ENCODE measurements around the gene RNF157. TPM values are rescaled to one million over a fixed set of nuclear protein-coding genes. Genes with fewer than 3 reads are reported as not detected.

Gene RNF157
- total and polyA plus RNA-seq, 2 of the 13 experiments (the other 11 are each of a cell fraction or from before 2014, with no cell fraction given) = 0.44 to 1.5 TPM

DNA sequence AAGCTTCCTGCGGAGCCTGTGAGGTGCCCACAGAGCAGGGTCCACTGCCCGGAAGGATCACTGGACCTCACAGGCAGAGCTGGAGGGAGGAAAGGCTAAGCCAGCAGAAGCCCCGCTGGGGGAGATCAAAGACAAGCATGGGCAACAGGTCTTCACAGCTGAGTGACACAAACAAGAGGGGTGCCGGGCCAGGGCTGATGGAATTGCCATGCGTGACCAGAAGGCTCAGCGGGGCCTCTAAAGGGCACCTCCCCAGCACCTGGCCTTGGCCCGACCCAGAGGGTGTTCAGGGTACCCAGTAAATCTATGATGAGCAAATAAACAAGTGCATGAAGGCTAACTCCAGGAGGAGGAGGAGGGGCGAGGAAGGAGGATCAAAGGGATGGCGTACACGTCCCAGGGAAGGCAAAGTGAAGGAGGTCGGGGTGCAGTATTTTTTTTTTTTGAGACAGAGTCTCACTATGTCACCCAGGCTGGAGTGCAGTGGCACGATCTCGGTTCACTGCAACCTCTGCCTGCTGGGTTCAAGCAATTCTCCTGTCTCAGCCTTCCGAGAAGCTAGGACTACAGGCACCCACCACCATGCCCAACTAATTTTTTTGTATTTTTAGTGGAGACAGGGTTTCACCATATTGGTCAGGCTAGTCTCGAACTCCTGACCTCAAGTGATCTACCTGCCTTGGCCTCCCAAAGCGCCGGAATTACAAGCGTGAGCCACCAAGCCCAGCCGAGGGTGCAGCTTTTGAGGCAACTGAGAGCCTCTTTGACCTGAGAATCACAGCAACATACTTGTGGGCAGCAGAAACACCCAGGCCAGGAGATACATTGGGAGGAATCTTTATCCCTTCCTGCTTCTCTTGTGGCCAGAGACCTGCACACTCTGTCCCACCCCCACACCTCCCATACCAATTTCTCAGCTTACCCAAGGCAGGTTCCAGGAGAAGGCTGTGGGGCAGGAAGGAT is 120.6 kb downstream of the RNF157 start (continued):
- peak; percentile 42; the same call in 1 of the 2 replicates for TF ChIP-seq KAT8 (CRISPR knock-in tag; IDR thresholded peaks at IDR 0.05)
- TF ChIP-seq POGZ (CRISPR knock-in tag; IDR thresholded peaks at IDR 0.05) = no peak
- TF ChIP-seq, protein P1, sequence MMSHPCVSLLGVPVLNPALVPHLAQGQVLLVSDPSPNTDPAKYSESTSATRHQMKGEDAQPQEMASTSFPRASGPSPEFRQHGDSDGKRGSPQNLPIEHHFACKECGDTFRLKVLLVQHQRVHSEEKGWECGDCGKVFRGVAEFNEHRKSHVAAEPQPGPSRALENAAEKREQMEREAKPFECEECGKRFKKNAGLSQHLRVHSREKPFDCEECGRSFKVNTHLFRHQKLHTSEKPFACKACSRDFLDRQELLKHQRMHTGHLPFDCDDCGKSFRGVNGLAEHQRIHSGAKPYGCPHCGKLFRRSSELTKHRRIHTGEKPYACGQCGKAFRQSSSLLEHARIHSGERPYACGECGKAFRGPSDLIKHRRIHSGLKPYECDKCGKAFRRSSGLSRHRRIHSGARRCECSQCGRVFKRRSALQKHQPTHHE (CRISPR knock-in tag; IDR thresholded peaks at IDR 0.05; ENCODE audit: borderline replicate concordance) = no peak
- TF ChIP-seq, protein P2, sequence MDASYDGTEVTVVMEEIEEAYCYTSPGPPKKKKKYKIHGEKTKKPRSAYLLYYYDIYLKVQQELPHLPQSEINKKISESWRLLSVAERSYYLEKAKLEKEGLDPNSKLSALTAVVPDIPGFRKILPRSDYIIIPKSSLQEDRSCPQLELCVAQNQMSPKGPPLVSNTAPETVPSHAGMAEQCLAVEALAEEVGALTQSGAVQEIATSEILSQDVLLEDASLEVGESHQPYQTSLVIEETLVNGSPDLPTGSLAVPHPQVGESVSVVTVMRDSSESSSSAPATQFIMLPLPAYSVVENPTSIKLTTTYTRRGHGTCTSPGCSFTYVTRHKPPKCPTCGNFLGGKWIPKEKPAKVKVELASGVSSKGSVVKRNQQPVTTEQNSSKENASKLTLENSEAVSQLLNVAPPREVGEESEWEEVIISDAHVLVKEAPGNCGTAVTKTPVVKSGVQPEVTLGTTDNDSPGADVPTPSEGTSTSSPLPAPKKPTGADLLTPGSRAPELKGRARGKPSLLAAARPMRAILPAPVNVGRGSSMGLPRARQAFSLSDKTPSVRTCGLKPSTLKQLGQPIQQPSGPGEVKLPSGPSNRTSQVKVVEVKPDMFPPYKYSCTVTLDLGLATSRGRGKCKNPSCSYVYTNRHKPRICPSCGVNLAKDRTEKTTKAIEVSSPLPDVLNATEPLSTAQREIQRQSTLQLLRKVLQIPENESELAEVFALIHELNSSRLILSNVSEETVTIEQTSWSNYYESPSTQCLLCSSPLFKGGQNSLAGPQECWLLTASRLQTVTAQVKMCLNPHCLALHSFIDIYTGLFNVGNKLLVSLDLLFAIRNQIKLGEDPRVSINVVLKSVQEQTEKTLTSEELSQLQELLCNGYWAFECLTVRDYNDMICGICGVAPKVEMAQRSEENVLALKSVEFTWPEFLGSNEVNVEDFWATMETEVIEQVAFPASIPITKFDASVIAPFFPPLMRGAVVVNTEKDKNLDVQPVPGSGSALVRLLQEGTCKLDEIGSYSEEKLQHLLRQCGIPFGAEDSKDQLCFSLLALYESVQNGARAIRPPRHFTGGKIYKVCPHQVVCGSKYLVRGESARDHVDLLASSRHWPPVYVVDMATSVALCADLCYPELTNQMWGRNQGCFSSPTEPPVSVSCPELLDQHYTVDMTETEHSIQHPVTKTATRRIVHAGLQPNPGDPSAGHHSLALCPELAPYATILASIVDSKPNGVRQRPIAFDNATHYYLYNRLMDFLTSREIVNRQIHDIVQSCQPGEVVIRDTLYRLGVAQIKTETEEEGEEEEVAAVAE (CRISPR knock-in tag; IDR thresholded peaks at IDR 0.05; ENCODE audit: borderline replicate concordance) = no peak
- TF ChIP-seq AHR (CRISPR knock-in tag; IDR thresholded peaks at IDR 0.05) = no peak; the same call in 1 of the 2 replicates
- TF ChIP-seq, protein P3, sequence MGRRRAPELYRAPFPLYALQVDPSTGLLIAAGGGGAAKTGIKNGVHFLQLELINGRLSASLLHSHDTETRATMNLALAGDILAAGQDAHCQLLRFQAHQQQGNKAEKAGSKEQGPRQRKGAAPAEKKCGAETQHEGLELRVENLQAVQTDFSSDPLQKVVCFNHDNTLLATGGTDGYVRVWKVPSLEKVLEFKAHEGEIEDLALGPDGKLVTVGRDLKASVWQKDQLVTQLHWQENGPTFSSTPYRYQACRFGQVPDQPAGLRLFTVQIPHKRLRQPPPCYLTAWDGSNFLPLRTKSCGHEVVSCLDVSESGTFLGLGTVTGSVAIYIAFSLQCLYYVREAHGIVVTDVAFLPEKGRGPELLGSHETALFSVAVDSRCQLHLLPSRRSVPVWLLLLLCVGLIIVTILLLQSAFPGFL (CRISPR knock-in tag; IDR thresholded peaks at IDR 0.05) = no peak
- TF ChIP-seq, protein P4, sequence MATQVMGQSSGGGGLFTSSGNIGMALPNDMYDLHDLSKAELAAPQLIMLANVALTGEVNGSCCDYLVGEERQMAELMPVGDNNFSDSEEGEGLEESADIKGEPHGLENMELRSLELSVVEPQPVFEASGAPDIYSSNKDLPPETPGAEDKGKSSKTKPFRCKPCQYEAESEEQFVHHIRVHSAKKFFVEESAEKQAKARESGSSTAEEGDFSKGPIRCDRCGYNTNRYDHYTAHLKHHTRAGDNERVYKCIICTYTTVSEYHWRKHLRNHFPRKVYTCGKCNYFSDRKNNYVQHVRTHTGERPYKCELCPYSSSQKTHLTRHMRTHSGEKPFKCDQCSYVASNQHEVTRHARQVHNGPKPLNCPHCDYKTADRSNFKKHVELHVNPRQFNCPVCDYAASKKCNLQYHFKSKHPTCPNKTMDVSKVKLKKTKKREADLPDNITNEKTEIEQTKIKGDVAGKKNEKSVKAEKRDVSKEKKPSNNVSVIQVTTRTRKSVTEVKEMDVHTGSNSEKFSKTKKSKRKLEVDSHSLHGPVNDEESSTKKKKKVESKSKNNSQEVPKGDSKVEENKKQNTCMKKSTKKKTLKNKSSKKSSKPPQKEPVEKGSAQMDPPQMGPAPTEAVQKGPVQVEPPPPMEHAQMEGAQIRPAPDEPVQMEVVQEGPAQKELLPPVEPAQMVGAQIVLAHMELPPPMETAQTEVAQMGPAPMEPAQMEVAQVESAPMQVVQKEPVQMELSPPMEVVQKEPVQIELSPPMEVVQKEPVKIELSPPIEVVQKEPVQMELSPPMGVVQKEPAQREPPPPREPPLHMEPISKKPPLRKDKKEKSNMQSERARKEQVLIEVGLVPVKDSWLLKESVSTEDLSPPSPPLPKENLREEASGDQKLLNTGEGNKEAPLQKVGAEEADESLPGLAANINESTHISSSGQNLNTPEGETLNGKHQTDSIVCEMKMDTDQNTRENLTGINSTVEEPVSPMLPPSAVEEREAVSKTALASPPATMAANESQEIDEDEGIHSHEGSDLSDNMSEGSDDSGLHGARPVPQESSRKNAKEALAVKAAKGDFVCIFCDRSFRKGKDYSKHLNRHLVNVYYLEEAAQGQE (IDR thresholded peaks at IDR 0.05; ENCODE audit: borderline replicate concordance in 1 of 2, low read depth in 1 of 2, low read length in 2 of 2) = 0 out of 4 replicates have a peak, but pooled peaks of 1 of the 2 experiments have one; percentile 8
- TF ChIP-seq RFX1 (IDR thresholded peaks at IDR 0.05) = no peak
- TF ChIP-seq NBN (conservative IDR thresholded peaks at IDR 0.05) = no peak
- TF ChIP-seq FOXK2 (IDR thresholded peaks at IDR 0.05) = no peak
- TF ChIP-seq, protein P5, sequence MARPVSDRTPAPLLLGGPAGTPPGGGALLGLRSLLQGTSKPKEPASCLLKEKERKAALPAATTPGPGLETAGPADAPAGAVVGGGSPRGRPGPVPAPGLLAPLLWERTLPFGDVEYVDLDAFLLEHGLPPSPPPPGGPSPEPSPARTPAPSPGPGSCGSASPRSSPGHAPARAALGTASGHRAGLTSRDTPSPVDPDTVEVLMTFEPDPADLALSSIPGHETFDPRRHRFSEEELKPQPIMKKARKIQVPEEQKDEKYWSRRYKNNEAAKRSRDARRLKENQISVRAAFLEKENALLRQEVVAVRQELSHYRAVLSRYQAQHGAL (CRISPR knock-in tag; IDR thresholded peaks at IDR 0.05; ENCODE audit: not compliant biosample characterization) = no peak
